AG20443 (cell line): ENCODE data around the gene CD14.
"Not testable (repeated sequence)": the region's sequence is repeated elsewhere in the genome, so short reads cannot be mapped to it uniquely, and the experiment has no call there.

Source experiments
- DNase-seq: peaks from one replicate; pipeline ENCODE4 v3.0.0; 2012; ENCODE audit warnings: low spot score, mixed read lengths

Gene CD14

GRCh38 chr5:140635291-140636257 lies 2.6 kb upstream of the CD14 start:
- DNase-seq, result no peak

DNA sequence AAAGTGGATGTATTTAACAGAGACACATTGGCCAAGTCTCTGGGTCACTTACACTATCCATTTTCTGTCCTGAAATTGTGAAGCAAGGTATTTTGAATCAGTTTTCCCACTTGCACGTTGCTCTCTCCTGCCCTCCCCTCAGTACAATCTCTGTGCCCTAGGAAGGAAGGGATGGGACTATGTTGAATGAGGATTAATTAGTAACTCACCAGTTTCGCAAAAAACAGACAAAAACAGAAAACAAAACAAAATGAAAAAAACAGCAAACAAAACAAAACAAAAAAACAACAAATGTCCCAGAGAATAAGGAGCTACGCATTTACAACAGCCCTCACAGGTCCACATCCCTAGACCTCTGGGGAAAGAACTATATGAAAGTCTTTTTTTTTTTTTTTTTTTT lies 1.1 kb upstream of the CD14 start:
- no peak for DNase-seq

- DNase-seq, result no peak
Measured at GRCh38 chr5:140633501-140633900, 526 bp upstream of the CD14 start.

GRCh38 chr5:140632366-140633020 lies 482 bp downstream of the CD14 start:
- DNase-seq, result peak; percentile 39

GRCh38 chr5:140631831-140632365 lies 1.1 kb downstream of the CD14 start:
- DNase-seq, result no peak

- no peak for DNase-seq
Measured at GRCh38 chr5:140631036-140631417, 1.9 kb downstream of the CD14 start.

GRCh38 chr5:140630292-140631035 lies 2.5 kb downstream of the CD14 start:
- no peak for DNase-seq

DNA sequence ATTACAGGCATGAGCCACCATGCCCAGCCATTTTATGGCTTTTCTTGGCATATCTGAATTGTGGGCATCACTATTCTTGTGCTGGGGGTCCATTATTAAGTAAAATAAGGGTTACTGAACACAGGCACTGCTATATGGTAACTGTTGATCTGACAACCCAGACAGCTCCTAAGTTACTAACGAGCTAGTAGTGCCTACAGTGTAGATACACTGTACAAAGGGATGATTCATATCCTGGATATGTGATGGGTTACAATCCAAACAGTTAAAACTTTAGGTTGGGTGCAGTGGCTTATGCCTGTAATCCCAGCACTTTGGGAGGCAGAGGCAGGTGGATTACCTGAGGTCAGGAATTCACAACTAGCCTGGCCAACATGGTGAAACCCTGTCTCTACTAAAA lies 4.3 kb downstream of the CD14 start:
- no peak for DNase-seq

DNA sequence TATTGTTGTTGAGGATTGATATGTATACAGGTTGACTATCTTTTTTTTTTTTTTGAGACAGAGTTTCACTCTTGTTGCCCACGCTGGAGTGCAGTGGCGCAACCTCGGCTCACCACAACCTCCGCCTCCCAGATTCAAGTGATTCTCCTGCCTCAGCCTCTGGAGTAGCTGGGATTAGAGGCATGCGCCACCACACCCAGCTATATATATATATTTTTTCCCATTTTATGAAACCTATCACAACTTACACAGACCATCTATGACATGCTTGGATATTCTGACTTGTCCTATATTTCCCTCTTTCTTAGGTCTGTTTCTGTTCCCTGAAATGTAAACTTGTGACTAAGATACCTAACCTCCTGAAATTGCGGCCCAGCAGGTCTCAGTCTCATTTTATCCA lies 5.0 kb downstream of the CD14 start:
- DNase-seq, result no peak

- DNase-seq, result not testable (repeated sequence)
Measured at GRCh38 chr5:140624886-140625285, 8.1 kb downstream of the CD14 start.

DNA sequence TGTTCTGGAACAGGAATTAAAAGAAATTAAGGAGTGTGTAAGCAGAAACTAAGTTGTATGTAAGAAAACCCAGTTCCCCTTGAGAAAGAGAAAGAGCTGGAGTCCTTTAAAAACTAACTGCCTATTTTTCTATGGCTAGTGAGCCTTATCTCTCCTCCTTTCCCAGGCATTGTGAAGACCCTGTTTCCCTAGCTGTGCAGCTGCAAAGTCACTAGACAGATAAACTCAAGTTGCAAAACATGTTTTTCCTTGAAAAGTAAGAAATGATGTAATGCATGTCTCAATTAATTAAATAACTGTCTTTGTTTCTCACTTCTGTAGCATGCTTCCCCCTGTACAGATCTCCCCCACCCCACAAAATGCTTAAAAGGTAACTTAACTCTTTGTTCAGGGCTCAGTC lies 9.9 kb downstream of the CD14 start:
- not testable (repeated sequence) for DNase-seq

GRCh38 chr5:140622301-140622700 lies 10.7 kb downstream of the CD14 start:
- no peak for DNase-seq

GRCh38 chr5:140611020-140611521 lies 21.9 kb downstream of the CD14 start:
- DNase-seq, result no peak

DNA sequence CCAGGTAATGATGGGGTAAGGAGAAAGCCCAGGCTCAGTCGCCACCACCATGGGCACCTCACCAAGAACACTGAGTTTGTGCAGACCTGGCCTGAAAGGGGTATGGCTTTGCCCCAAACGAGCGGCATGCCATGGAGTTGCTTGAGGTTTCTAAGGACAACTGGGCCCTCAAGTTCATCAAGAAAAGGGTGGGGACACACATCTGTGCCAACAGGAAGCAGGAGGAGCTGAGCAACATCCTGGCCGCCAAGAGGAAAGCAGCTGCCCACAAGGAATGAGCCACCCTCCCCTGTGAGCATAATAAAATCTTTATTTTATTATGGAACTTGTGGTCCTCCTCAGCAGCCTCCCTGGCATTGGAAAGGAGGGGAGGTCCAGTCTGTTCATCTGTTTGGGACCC lies 23.8 kb downstream of the CD14 start:
- DNase-seq, result peak; percentile 62

DNA sequence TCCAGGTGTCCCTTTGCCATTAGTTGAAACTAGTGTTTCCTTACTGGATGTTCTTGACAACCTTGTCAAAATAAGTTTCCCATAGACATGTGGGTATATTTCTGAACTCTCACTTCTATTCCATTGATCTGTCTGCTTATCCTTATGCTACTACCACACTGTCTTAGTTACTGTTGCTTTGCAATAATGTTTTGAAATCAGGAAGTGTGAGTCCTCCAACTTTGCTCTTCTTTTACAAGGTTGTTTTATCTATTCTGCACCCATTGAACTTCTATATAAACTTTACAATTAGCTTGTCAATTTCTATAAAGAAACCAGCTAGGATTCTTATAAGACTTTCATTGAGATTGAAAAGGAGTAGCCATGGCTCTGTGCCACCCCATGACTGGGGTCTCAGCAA lies 24.3 kb downstream of the CD14 start:
- DNase-seq, result no peak

- DNase-seq, result no peak
Measured at GRCh38 chr5:140607031-140607430, 25.9 kb downstream of the CD14 start.

GRCh38 chr5:140605879-140606278 lies 27.1 kb downstream of the CD14 start:
- DNase-seq, result no peak

GRCh38 chr5:140603734-140604133 lies 29.2 kb downstream of the CD14 start:
- DNase-seq, result no peak

GRCh38 chr5:140603446-140603698 lies 29.6 kb downstream of the CD14 start:
- DNase-seq, result not testable (repeated sequence)

DNA sequence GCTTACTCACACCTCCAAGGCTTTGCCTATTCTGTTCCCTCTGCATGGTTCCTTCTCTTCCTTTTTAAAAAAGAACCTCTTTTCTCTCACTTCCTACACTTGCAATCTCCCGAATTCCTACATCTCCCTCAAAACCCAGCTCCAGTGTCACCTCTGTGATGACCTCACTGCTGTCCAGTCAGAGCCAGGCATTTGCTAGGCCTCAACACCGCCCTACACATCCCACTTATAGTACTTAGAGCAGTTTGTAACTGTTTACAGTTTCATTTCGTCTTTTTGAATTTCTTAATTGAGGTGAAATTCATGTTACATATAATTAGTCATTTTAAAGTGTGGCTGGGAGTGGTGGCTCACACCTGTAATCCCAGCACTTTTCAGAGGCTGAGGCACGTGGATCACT lies 30.8 kb downstream of the CD14 start:
- no peak for DNase-seq

GRCh38 chr5:140600096-140600495 lies 32.9 kb downstream of the CD14 start:
- DNase-seq, result no peak

DNA sequence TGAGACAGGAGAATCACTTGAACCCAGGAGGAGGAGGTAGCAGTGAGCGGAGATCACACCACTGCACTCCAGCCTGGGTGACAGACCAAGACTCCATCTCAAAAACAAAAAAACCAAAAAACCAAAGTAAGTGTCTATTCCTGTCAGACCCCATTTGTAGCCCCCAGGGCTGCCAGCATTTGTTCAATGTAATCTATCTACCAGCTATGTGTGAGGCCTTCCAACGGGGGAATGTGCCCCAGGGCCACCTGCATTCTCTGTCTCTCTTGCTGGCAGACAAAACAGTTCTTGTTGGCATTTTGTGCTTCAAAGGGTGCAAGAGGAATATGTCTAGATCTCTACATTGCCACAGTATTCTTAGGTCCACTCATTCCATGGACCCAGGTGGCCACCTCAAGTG lies 34.1 kb downstream of the CD14 start:
- DNase-seq, result no peak
